BE2C (cell line): Measurements from ENCODE around the gene TOP1.

Experiments used
- DNase-seq: peaks from one replicate; pipeline ENCODE4 v3.0.0-alpha.2; 2020
- H3K27me3 ChIP-seq: fragments of 250-450 bp; sonication (Bioruptor Pico); 2 replicates; pipeline ENCODE4 v1.5.1; 2020; ENCODE audit warnings: mild to moderate bottlenecking
- H3K36me3 ChIP-seq: fragments of 250-450 bp; sonication (Bioruptor Pico); 2 replicates; pipeline ENCODE4 v1.5.1; 2020; ENCODE audit warnings: mild to moderate bottlenecking
- H3K4me1 ChIP-seq: fragments of 250-450 bp; sonication (Bioruptor Pico); 2 replicates; pipeline ENCODE4 v1.5.1; 2020
- H3K4me3 ChIP-seq: 2 replicates; pipeline ENCODE4 v1.5.1; 2011; ENCODE audit warnings: low read depth, low read length
- H3K9me3 ChIP-seq: fragments of 250-450 bp; sonication (Bioruptor Pico); 2 replicates; pipeline ENCODE4 v1.5.1; 2020
- TF ChIP-seq, protein P1 (sequence below): IDR thresholded peaks from 2 replicates; pipeline ENCODE4 v1.5.1; 2012; ENCODE audit warnings: mild to moderate bottlenecking, low read depth, low read length

Gene TOP1

DNA sequence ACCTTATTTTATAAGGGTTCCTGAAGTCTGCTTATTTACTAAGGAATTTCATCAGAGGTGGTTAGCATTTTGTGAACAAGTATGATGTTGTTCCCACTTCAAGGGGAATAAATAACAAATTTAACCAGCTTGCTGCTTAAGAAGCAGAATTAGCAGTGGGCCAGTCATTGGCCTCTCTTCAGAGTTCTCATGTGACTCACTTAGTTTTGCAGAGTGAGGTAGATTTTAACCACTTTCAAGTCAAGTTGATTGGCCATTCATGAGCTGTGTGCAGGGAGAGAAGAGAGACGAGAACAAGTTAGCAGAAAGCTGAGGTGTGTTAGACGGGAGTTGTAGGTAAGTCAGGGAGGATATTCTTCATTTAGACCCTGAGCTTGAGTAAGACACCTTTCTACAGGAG lies 18.1 kb downstream of the TOP1 start:
- DNase-seq: no peak
- Histone ChIP-seq H3K36me3 (peaks cover 22% of the 10 kb centered on the region), H3K27me3 (no peaks in the 10 kb centered on the region), H3K9me3 (no peaks in the 10 kb centered on the region; the same call in 1 of the 2 replicates), H3K4me3 (no peak overlapping the region), H3K4me1 (peaks cover 36% of the 10 kb centered on the region)
- TF ChIP-seq, protein P1, sequence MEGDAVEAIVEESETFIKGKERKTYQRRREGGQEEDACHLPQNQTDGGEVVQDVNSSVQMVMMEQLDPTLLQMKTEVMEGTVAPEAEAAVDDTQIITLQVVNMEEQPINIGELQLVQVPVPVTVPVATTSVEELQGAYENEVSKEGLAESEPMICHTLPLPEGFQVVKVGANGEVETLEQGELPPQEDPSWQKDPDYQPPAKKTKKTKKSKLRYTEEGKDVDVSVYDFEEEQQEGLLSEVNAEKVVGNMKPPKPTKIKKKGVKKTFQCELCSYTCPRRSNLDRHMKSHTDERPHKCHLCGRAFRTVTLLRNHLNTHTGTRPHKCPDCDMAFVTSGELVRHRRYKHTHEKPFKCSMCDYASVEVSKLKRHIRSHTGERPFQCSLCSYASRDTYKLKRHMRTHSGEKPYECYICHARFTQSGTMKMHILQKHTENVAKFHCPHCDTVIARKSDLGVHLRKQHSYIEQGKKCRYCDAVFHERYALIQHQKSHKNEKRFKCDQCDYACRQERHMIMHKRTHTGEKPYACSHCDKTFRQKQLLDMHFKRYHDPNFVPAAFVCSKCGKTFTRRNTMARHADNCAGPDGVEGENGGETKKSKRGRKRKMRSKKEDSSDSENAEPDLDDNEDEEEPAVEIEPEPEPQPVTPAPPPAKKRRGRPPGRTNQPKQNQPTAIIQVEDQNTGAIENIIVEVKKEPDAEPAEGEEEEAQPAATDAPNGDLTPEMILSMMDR: no peak

DNA sequence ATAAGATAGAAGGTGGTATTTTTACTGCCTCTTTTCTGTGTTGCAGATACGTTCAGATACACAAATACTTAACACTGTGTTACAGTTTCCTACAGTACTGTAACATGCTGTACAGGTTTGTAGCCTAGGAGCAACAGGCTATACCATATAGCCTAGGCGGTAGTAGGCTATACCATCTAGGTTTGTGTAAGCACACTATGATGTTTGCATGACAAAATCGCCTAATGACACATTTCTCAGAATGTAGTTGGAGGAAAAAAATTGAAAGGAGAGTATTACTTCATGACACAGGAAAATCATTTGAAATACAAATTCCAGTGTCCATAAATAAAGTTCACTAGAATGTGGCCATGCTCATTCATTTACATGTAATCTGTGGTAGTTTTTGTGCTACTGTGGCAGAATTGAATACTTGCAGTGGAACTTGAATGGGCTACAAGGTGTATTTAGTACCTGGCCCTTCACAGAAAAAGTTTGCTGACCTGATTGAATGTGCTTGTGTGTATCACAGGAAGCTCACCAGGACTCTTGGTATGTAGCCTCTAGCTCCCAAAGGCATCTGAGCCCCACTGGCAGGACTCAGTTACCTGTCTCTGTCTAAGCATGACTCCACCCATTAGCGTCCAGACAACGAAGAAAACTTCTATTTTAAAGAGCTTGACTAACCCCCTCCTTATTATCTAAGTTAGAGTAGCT lies 18.8 kb downstream of the TOP1 start:
- Histone ChIP-seq H3K4me3 (no peak overlapping the region), H3K4me1 (peaks cover 36% of the 10 kb centered on the region), H3K9me3 (no peaks in the 10 kb centered on the region; the same call in 1 of the 2 replicates), H3K27me3 (no peaks in the 10 kb centered on the region), H3K36me3 (peaks cover 22% of the 10 kb centered on the region)
- TF ChIP-seq, protein P1: no peak
- no peak for DNase-seq

DNA sequence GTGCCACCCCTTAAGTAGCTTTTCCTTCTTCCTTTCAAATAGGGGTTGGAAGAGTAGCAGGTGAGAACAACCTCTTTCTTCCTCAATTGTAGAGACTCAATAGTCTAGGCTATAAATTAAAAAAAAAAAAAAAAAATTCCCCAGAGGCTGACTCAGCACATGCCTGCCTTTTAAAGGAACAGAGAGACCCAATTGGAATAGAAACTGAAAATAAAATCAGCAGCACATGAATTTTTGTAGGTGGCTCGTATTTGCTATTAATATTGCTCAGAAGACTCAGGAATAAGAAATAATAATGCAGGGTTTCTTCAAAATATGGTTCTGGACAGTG lies 19.3 kb downstream of the TOP1 start:
- no peak for DNase-seq
- Histone ChIP-seq H3K9me3 (no peaks in the 10 kb centered on the region; the same call in 1 of the 2 replicates), H3K36me3 (peaks cover 17% of the 10 kb centered on the region), H3K27me3 (no peaks in the 10 kb centered on the region), H3K4me1 (peaks cover 35% of the 10 kb centered on the region), H3K4me3 (no peak overlapping the region)
- TF ChIP-seq, protein P1: no peak

DNA sequence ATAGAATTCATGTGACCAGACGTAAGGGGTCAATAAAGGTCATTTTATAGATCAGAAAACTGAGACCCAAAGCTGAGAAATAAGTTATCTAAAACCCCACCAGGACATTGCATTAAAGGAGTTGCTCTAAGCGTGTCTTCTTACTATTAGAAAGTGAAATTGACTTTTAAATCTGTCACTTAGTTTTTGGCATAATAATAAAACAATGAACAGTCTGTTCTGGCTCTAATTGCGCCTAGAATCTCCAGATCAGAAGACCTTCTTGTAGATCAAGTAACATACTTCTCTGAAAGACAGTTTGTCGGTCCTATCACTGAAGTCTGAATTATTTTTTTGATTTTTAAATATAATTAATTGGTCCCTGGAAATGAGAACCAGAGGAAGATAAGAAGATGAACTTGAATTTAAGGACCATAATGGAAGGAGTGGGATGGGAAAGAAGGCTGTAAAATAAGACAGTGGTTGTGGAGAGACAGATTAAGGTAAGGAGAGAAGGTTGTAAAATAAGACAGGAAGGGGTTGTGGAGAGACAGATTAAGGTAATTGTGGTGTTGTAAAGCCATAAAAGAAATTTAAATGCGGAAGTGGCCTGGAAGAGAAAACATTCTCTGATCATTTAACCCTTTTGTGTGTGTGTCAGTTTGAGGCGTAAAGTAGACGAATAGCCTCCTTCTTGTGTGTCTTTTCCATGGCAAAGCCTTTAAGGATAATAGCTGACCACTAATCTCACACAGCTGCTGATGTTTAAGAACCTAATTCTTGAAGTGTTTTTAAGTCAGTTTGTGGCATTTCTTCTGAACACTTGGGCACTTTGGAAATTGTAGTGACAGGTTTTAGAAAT lies 20.1 kb downstream of the TOP1 start:
- TF ChIP-seq, protein P1: no peak
- DNase-seq: no peak
- no peak overlapping the region for H3K4me3 ChIP-seq
- no peaks in the 10 kb centered on the region for H3K9me3 ChIP-seq
- H3K4me1 ChIP-seq: peaks cover 34% of the 10 kb centered on the region
- H3K36me3 ChIP-seq: peaks cover 11% of the 10 kb centered on the region
- no peaks in the 10 kb centered on the region for H3K27me3 ChIP-seq

DNA sequence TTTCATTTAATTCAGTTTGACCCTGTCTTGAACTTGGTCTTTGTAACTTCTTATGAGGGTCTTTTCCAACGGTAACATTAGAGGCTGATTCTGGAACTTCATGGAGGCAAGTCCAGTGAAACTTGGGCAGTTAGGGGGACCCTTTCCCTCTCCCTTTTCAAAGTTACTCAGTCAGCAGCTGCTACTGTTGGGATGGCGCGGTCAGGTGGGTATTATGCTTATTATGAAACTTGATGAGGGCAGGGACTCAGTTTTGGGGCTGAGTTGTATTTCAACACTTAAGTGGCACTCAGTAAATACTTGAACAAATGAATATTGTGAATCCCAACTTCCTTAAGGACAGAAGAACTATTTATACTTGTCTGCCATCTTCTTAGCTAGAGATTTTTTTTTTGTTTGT lies 20.8 kb downstream of the TOP1 start:
- Histone ChIP-seq H3K27me3 (no peaks in the 10 kb centered on the region), H3K4me1 (peaks cover 34% of the 10 kb centered on the region), H3K9me3 (no peaks in the 10 kb centered on the region), H3K36me3 (peaks cover 6% of the 10 kb centered on the region), H3K4me3 (no peak overlapping the region)
- TF ChIP-seq, protein P1: no peak
- no peak for DNase-seq
